T follicular helper cell (primary cell): Measurements from ENCODE around the gene SOX11.
"Not testable (repeated sequence)": the region's sequence is repeated elsewhere in the genome, so short reads cannot be mapped to it uniquely, and the experiment has no call there.

ENCODE experiments used
- DNase-seq: peaks from one replicate; pipeline ENCODE4 v3.0.0-alpha.2; 2020; ENCODE audit warnings: low read depth
- total RNA-seq, 2 experiments: gene quantifications; one replicate each; lab custom pipeline; 2026; lab: John Stamatoyannopoulos, UW

Gene SOX11
- 0 to 0.06 reads per million in 2 experiments for total RNA-seq

GRCh38 chr2:5691985-5692529, at the start of gene SOX11:
TSS of gene SOX11 (plus strand) at chr2:5692384. CDS start at chr2:5692722, 338 bp downstream.
- no peak for DNase-seq

- not testable (repeated sequence) for DNase-seq
Measured at GRCh38 chr2:5652734-5653133, 39.5 kb upstream of the SOX11 start.

GRCh38 chr2:5653756-5654155, 38.4 kb upstream of the SOX11 start:
- DNase-seq, result not testable (repeated sequence)

- no peak for DNase-seq
Measured at GRCh38 chr2:5657231-5657630, 35.0 kb upstream of the SOX11 start.

GRCh38 chr2:5660591-5660990, 31.6 kb upstream of the SOX11 start:
- DNase-seq, result no peak

GRCh38 chr2:5661362-5661761, 30.8 kb upstream of the SOX11 start:
- no peak for DNase-seq

- DNase-seq, result no peak
Measured at GRCh38 chr2:5664278-5664681, 27.9 kb upstream of the SOX11 start.

GRCh38 chr2:5665066-5665465, 27.1 kb upstream of the SOX11 start:
- DNase-seq, result no peak

- DNase-seq, result no peak
Measured at GRCh38 chr2:5666798-5667197, 25.4 kb upstream of the SOX11 start.

GRCh38 chr2:5667655-5668054, 24.5 kb upstream of the SOX11 start:
- not testable (repeated sequence) for DNase-seq

- no peak for DNase-seq
Measured at GRCh38 chr2:5668682-5669250, 23.4 kb upstream of the SOX11 start.

GRCh38 chr2:5672749-5673144, 19.4 kb upstream of the SOX11 start:
- DNase-seq, result no peak

- no peak for DNase-seq
Measured at GRCh38 chr2:5673145-5674025, 18.8 kb upstream of the SOX11 start.

- DNase-seq, result no peak
Measured at GRCh38 chr2:5674026-5674340, 18.2 kb upstream of the SOX11 start.

- no peak for DNase-seq
Measured at GRCh38 chr2:5677133-5677532, 15.1 kb upstream of the SOX11 start.

GRCh38 chr2:5683471-5683870, 8.7 kb upstream of the SOX11 start:
- no peak for DNase-seq

- no peak for DNase-seq
Measured at GRCh38 chr2:5685225-5685624, 7.0 kb upstream of the SOX11 start.

GRCh38 chr2:5686068-5686467, 6.1 kb upstream of the SOX11 start:
- DNase-seq, result no peak

GRCh38 chr2:5686536-5686935, 5.6 kb upstream of the SOX11 start:
- no peak for DNase-seq

- no peak for DNase-seq
Measured at GRCh38 chr2:5689750-5690149, 2.4 kb upstream of the SOX11 start.

GRCh38 chr2:5690286-5690685, 1.9 kb upstream of the SOX11 start:
- DNase-seq, result no peak

GRCh38 chr2:5690718-5691220, 1.4 kb upstream of the SOX11 start:
- no peak for DNase-seq
